HG03066 (cell line): Measurements from ENCODE around the gene HMMR.

Experiments used
- ATAC-seq: cut with Tn5 transposase; IDR thresholded peaks from one replicate; pipeline ENCODE4 v1.9.1; 2021; ENCODE audit warnings: low read depth; ENCODE audit not compliant: unreplicated experiment

The HMMR gene

DNA sequence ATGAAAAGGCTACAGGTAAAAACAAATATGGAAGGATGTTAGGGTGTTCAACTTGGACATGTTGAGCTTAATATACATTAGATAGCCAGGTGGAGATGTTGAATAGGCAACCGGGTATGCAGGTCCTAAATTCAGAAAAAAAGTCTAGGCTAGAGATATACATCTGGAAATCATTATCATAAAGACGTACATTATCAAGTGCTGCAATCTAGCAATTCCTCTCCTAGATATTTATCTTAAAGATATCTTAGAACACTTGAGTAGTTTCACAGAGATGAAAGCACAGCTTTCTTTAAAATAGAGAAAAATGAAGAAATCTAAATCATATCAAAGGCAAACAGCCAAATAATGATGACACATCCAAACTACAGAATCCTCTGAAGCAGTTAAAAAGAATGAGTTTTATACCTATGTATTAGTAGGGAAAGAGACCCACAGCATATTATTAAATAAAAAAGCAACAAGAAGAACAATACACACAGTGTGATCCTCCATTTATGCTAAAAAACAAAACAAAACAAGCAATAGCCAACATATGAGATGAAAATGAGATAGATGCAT, 4.3 kb upstream of the HMMR start:
- ATAC-seq: no peak

GRCh38 chr5:163456840-163457239, 3.6 kb upstream of the HMMR start:
- no peak for ATAC-seq

GRCh38 chr5:163458778-163459385, 1.6 kb upstream of the HMMR start:
- no peak for ATAC-seq

DNA sequence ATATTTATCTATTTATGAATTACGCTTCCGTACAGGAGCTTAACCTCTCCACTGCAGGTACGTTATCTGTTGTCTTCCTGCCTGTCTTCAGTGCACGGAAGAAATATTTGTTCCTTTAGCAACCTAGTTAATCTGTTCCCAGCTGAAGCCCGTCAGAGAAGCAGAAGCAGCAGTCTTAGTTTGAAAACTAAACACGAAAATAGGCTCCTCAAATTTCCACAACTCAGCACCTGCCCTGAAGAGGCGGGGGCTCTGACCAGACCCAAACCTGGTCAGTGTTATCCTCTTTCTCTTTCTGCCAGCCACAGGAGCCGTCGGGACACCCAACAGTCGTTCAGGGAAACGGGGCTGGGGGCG, 992 bp upstream of the HMMR start:
- peak; percentile 3 for ATAC-seq

- ATAC-seq: peak; percentile 76
Measured at GRCh38 chr5:163459819-163460561, 442 bp upstream of the HMMR start, which contains the start of gene NUDCD2. NUDCD2 (minus strand) TSS chr5:163460102; CDS start chr5:163460050, 52 bp downstream.

- no peak for ATAC-seq
Measured at GRCh38 chr5:163463063-163463435, 2.6 kb downstream of the HMMR start.

GRCh38 chr5:163467682-163468081, 7.2 kb downstream of the HMMR start:
- no peak for ATAC-seq

- no peak for ATAC-seq
Measured at GRCh38 chr5:163473635-163474243, 13.3 kb downstream of the HMMR start.

GRCh38 chr5:163475411-163475810, 15.0 kb downstream of the HMMR start:
- no peak for ATAC-seq

GRCh38 chr5:163478126-163478981, 17.9 kb downstream of the HMMR start:
- no peak for ATAC-seq

DNA sequence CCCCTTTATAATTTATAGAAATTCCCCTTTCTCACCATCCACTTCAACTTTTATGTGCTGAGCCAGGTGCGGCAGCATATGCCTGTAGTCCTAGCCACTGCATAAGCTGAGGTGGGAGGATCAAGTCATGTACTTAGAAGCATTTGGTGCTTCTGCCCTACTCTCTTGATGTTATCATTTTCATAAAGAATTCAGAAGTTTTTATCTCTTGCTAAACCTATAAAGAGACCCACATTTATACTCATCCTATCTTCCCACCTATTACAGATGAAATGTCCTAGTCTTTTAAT, 18.5 kb downstream of the HMMR start:
- no peak for ATAC-seq

GRCh38 chr5:163489055-163489744, 28.8 kb downstream of the HMMR start:
- ATAC-seq: no peak

- ATAC-seq: no peak
Measured at GRCh38 chr5:163489745-163490075, 29.3 kb downstream of the HMMR start.

GRCh38 chr5:163496286-163496685, 35.9 kb downstream of the HMMR start:
- ATAC-seq: no peak

GRCh38 chr5:163497315-163497714, 36.9 kb downstream of the HMMR start:
- no peak for ATAC-seq

GRCh38 chr5:163498886-163499285, 38.5 kb downstream of the HMMR start:
- no peak for ATAC-seq

GRCh38 chr5:163502521-163502920, 42.1 kb downstream of the HMMR start:
- ATAC-seq: no peak

GRCh38 chr5:163503106-163504078, 43.0 kb downstream of the HMMR start:
- ATAC-seq: peak; percentile 8
